Measurements from ENCODE around the gene TRAM2. TPM values are rescaled to one million over a fixed set of nuclear protein-coding genes. Genes with fewer than 3 reads are reported as not detected.

The TRAM2 gene
- total and polyA plus RNA-seq, 2 of the 8 experiments (the other 6 are each of a cell fraction or from before 2014, with no cell fraction given): 9.0 to 21.4 TPM

DNA sequence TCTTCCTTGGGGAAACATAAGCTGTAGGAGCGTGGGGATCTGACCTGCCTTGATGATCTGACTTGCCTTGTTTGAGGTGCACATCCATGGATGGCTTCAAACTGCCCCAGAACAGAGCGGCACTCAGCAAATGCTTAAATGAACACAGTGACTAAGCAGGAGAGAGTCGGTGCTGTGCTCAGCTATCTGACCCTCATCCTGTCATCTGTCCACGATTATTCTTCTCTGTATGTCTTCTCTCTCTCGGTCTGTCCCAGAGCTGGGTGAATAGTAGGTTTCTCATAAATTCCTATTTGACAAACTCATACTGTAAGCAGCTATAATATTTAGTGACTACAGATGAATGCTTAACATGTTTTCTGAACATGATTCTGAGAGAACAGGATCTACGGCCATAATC, 37.3 kb downstream of the TRAM2 start (continued):
- TF ChIP-seq KDM1A (IDR thresholded peaks at IDR 0.05; ENCODE audit: borderline replicate concordance, low read length) (no peak), ZNF274 (IDR thresholded peaks at IDR 0.05; ENCODE audit: borderline replicate concordance, extremely low read depth, low read length) (no peak), CHD2 (IDR thresholded peaks at IDR 0.05; ENCODE audit: low read length) (no peak), SIRT6 (IDR thresholded peaks at IDR 0.05; ENCODE audit: low read length) (no peak), EZH2 (IDR thresholded peaks at IDR 0.05; ENCODE audit: low read depth, low read length, severe bottlenecking) (no peak)
- TF ChIP-seq, protein P1, sequence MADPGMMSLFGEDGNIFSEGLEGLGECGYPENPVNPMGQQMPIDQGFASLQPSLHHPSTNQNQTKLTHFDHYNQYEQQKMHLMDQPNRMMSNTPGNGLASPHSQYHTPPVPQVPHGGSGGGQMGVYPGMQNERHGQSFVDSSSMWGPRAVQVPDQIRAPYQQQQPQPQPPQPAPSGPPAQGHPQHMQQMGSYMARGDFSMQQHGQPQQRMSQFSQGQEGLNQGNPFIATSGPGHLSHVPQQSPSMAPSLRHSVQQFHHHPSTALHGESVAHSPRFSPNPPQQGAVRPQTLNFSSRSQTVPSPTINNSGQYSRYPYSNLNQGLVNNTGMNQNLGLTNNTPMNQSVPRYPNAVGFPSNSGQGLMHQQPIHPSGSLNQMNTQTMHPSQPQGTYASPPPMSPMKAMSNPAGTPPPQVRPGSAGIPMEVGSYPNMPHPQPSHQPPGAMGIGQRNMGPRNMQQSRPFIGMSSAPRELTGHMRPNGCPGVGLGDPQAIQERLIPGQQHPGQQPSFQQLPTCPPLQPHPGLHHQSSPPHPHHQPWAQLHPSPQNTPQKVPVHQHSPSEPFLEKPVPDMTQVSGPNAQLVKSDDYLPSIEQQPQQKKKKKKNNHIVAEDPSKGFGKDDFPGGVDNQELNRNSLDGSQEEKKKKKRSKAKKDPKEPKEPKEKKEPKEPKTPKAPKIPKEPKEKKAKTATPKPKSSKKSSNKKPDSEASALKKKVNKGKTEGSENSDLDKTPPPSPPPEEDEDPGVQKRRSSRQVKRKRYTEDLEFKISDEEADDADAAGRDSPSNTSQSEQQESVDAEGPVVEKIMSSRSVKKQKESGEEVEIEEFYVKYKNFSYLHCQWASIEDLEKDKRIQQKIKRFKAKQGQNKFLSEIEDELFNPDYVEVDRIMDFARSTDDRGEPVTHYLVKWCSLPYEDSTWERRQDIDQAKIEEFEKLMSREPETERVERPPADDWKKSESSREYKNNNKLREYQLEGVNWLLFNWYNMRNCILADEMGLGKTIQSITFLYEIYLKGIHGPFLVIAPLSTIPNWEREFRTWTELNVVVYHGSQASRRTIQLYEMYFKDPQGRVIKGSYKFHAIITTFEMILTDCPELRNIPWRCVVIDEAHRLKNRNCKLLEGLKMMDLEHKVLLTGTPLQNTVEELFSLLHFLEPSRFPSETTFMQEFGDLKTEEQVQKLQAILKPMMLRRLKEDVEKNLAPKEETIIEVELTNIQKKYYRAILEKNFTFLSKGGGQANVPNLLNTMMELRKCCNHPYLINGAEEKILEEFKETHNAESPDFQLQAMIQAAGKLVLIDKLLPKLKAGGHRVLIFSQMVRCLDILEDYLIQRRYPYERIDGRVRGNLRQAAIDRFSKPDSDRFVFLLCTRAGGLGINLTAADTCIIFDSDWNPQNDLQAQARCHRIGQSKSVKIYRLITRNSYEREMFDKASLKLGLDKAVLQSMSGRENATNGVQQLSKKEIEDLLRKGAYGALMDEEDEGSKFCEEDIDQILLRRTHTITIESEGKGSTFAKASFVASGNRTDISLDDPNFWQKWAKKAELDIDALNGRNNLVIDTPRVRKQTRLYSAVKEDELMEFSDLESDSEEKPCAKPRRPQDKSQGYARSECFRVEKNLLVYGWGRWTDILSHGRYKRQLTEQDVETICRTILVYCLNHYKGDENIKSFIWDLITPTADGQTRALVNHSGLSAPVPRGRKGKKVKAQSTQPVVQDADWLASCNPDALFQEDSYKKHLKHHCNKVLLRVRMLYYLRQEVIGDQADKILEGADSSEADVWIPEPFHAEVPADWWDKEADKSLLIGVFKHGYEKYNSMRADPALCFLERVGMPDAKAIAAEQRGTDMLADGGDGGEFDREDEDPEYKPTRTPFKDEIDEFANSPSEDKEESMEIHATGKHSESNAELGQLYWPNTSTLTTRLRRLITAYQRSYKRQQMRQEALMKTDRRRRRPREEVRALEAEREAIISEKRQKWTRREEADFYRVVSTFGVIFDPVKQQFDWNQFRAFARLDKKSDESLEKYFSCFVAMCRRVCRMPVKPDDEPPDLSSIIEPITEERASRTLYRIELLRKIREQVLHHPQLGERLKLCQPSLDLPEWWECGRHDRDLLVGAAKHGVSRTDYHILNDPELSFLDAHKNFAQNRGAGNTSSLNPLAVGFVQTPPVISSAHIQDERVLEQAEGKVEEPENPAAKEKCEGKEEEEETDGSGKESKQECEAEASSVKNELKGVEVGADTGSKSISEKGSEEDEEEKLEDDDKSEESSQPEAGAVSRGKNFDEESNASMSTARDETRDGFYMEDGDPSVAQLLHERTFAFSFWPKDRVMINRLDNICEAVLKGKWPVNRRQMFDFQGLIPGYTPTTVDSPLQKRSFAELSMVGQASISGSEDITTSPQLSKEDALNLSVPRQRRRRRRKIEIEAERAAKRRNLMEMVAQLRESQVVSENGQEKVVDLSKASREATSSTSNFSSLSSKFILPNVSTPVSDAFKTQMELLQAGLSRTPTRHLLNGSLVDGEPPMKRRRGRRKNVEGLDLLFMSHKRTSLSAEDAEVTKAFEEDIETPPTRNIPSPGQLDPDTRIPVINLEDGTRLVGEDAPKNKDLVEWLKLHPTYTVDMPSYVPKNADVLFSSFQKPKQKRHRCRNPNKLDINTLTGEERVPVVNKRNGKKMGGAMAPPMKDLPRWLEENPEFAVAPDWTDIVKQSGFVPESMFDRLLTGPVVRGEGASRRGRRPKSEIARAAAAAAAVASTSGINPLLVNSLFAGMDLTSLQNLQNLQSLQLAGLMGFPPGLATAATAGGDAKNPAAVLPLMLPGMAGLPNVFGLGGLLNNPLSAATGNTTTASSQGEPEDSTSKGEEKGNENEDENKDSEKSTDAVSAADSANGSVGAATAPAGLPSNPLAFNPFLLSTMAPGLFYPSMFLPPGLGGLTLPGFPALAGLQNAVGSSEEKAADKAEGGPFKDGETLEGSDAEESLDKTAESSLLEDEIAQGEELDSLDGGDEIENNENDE (IDR thresholded peaks at IDR 0.05; ENCODE audit: insufficient replicate concordance, low read length): no peak
